Cerebellar nuclear complex (tissue), 1 donor: ENCODE data around the gene POLR3E.
A peak's percentile ranks its signal among the peaks of the same experiment; 100 is the strongest.
"Not testable (repeated sequence)": the region's sequence is repeated elsewhere in the genome, so short reads cannot be mapped to it uniquely, and the experiment has no call there.

Source experiments
- DNase-seq, 2 experiments: peaks; one replicate each; lab custom pipeline; 2025; lab: John Stamatoyannopoulos, UW

POLR3E gene

DNA sequence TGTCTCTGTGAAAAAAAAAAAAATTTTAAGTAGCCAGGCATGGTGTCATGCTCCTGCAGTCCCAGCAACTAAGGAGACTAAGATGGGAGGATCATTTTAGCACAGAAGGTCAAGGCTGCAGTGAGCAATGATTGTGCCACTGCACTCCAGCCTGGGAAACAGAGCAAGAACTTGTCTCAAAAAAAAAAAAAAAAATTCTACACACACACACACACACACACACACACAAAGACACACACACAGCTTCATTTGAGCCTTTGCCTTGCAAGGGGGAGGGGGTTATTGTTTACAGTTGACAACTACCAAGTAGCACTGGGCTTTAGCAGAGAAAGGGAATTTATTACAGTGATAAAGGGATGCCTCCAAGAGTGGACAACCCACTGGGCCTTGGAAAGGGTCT lies 4.9 kb upstream of the POLR3E start:
- DNase-seq: no peak

DNA sequence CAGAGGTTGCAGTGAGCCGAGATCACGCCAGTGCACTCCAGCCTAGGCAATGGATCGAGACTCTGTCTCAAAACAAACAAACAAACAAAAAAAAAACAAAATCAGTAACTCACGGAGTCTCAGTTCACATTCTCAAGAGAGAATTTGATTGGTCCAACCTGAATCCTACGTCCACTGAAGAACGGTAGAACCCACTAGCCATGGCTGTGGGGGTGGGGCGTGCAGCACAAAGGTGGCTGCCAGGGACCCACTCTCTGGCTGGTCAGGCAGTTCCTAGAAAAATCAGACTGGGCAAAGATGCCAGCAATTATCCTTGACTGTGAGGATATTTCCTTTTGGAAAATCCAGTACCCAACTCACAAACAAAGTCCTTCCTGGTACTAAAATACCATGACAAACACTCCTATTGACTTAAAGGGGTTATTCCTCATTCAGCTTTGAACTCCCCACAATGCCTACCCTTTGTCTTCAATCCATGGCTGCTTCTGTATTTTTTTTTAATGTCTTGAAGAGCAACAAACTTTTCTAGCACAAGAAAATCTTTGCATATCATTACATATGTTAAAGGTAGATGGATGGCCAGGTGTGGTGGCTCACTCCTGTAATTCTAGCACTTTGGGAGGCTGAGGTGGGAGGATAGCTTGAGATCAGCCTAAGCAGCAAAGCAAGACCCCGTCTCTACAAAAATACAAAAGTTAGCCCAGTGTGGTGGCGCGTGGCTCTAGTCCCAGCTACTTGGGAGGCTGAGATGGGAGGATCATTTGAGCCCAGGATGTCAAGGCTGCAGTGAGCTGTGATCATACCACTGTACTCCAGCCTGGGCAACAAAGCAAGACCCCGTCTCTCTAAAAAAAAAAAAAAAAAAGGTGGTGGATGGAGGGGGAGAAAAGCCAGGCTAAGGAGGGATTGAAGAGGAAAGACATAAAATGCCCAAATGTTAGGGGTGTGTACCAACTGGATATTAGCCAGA lies 3.8 kb upstream of the POLR3E start:
- DNase-seq: no peak

DNA sequence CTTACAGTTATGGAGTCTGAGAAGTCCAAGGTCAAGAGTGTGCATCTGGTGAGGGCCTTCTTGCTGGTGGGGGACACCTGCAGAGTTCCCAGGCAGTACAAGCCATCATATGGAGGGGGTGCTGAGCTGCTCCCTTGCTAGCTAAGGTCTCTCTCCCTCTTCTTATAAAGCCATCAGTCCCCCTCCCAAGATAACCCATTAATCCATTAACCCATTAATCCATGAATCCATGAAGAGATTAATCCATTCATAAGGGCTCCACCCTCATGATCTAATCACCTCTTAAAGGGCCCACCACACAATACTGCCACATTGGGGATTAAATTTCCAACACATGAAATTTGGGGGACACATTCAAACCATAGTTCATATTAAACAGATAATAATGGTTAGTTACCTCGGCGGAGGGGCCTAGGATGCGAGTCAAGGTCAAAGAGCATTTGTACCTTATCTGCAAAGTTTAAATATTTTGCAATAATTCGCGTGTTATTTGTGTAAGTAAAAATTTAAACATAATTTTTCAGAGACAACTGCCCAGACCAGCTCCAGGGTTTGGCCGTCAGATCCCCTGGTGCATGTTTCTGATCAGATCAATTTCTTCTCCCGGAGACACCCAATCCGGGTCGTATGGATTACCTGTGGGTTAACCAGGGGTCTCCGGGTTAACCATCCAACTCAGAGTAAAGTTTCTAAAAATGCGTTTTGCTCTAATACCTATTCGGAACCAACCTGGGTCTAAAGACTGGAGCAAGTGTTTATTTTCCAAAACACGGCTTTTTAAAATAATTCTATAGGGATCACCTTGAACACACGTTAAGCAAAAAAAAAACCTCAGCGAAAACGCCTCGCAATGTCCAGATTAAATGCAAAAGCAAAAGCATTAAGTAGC lies 740 bp upstream of the POLR3E start:
- no peak for DNase-seq

DNA sequence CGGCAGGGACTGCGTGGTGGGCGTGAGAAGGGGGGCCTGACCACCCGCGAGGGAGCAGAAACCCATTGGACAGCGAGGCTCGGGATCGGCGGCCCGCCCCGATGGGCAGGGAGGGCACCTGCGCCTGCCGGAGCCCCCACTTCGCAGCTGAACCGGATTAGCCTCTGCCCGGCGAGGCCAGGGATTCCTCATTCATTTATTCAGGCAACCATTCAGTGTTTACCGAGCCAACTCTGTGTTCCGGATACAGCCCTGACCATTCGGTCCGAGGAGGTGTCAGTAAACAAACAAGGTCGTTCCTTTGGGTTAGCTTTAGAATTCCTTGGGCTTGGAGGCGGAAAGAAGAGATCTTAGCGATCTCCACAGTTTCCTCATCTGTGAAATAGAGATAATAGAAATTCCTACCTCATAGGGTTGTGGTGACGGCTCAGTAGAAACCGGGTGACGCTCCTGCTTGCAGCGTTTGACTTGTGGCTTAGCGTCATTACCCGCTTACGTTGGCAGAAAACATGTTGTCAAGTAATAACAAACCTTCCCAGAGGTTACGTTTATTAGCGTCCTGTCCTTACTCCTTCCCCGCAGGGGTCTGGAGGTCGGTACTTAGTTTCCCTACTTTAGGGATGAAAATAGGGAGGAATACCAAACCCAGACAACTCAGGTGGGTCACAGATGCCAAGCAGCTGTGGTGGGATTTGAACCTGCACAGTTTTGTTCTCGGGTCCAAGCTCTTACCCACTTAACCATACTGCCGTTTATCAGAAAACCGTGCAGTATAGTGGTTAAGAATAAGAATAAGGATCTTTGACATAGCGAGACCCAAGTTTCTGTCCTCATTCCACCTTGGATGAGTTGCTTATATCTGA lies 893 bp downstream of the POLR3E start:
- DNase-seq: peak in 1 of 2 experiments; percentile 73

DNA sequence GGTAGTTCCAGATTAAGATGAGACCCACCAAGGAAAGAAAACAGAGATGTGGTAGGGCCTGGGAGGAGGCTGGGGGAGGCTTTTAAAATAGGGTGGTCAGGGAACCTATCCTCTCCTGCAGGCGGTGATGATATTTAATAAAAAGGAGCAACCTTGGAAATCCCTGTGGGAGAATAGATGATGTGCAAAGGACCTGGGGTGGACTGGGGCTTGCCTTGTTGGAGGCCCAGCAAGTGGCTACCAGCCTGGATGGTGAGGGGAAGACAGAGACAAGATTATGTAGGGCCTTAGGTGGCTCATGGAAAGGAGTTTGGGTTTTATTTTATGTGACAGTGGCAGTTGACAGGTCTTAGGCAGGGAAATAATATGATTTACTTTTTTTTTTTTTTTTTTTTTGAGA lies 1.8 kb downstream of the POLR3E start:
- no peak for DNase-seq

DNA sequence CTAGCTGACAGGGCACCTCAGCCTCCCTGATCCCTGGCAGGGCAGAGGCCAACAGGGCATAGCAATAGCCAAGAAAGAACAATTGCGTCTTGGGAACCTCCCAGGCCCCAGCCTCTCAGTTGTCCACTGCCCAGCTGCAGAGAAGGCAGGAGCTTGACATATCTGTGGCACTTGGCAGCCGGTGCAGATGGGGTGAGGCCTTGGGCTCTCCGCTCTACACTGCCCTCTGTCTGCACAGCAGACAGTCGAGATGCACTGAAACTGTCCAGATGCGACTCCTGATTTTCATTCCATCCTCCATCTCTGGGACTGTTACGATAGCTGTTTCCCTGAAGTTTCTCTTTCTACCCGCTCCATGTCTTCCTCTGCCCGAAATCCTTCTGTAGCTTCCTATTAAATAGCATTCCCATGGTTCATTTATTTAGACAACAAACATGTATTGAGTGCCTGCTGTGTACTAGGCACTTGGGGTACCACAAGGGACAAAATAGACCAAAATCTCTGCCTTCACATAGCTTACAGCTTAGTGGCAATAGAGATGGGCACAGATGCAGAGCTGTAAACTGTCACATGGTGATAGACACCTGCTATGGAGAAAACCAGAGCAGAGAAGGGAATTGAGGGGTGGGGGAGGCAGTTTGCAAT lies 3.3 kb downstream of the POLR3E start:
- DNase-seq: no peak

DNA sequence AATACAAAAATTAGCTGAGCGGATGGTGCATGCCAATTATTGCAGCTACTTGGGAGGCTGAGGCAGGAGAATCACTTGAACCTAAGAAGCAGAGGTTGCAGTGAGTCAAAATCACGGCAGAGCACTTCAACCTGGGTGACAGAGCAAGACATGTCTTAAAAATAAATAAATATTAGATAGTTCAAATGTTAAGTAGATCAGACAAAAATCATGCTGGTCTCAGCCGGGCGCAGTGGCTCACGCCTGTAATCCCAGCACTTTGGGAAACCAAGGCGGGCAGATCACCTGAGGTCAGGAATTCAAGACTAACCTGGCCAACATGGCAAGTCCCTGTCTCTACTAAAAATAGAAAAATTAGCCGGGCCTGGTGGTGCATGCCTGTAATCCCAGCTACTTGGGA lies 4.2 kb downstream of the POLR3E start:
- not testable (repeated sequence) for DNase-seq

DNA sequence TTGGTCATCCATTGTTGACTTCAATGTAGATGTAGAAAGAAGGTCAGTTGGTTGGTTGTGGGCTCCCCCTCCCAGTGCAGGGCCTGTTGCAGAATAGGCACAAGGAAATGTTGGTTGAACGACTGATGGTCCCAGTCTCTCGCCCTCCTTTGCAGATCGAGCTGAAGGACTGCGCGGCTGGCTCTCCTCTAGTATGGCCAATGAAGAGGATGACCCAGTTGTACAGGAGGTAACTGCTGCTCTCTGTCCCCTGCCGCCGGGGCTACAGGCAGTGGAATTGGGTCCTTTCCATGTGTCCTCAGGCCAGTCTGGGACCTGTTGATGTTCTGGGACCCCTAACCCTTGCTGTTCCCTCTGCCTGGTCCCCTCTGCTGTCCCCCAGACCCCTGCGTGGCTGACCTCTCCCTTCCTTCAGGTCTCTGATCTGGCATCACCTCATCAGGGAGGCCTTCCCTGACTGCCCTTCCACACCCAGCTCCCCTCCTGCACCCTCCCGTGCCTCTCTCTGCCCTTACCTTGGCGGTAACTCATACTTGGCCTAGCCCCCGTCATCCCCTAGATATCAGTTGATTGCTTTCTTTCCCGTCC lies 5.7 kb downstream of the POLR3E start:
- DNase-seq: no peak

DNA sequence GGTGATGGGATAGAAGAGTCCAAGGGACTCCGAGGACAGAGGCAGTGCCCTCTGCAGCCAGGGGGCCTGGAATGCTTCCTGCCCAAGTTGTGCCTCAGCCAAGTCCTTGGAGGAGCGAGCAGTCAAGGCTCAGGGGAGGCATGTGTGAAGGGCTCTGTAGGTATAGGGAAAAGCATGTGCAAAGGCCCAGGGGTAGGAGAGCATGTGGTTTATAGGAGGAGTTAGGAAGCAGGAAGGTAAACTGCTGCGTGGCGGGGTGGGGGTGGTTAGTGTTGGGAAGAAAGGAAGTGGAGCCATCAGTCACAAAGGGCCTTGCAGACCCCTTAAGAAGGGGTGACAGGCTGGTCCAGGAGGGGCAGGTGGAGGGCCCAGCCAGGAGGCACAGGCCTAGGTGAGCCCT lies 7.2 kb downstream of the POLR3E start:
- DNase-seq: no peak

DNA sequence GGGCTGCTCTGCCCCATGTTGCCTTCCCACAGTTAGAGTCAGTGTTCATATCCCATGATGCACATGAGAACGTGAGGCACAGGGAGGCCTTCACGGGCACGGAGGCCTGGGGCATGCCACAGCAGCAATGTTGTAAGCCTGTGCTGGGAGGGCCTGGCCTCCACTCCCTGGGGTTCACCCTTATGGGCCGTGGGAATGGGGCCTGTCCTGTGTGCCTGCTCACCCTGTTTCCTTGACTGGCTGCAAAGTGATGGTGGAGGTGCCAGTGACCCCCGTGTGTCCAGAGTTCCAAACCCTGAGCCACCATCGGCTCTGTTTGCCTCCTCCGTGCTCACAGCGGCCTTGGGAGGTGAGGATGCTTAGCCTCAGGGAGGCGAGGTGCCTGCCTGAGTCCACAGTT lies 9.6 kb downstream of the POLR3E start:
- no peak for DNase-seq

DNA sequence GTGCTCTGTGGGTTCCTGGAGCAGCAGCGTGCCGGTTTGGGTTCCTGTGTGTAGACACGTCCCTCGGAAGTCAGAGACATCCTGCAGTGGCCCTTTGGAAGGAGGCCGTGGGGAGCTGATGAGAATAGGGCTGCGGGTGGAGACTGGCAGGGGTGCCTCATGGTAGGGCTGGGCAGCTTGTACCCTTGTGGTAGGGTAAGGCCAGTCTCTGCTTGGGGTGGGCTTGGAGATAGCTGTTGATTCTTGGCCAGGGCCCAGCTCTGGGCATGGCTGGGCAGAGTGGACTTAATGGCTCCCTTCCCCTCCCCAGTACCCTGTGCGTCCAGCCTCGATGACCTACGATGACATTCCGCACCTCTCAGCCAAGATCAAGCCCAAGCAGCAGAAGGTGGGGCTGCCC lies 10.6 kb downstream of the POLR3E start:
- no peak for DNase-seq

DNA sequence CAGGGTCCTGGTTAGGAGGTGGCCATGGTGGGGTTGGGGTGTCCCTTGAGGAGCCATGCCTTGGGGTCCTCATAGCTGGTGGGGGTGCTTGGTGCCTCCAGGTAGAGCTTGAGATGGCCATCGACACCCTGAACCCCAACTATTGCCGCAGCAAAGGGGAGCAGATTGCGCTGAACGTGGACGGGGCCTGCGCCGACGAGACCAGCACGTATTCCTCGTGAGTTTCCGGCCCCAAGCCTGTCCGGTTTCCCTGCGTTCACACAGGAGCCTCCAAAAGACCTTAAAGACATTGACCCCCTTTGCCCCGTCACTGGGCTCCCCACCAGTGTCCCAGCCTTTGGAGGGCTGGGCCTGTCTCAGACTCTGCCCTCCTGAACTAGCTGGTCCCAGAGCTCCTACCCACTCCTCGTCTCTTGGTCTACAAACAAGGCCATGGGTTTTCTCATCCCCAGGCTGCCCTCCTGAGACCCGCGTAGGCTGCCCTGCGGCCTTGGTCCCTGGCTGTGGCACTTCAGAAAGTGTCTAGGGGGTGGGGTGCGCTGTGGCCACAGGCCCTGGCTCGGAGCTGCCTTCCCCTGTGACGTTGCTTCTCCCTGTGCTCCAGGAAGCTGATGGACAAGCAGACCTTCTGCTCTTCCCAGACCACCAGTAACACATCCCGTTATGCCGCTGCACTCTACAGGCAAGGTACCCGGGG lies 11.8 kb downstream of the POLR3E start:
- no peak for DNase-seq

DNA sequence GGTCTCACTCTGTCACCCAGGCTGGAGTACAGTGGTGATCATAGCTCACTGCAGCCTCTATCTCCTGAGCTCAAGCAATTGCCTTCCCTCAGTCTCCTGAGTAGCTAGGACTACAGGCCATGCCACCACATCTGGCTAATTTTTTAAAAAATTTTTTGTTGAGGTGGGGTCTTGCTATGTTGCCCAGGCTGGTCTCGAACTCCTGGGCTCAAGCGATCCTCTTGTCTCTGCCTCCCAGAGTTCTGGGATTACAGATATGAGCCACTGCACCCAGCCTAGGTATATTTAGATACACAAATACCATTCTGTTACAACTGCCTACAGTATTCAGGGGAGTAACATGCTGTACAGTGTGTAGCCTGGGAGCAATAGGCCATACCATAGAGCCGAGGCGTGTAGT lies 14.3 kb downstream of the POLR3E start:
- no peak for DNase-seq

DNA sequence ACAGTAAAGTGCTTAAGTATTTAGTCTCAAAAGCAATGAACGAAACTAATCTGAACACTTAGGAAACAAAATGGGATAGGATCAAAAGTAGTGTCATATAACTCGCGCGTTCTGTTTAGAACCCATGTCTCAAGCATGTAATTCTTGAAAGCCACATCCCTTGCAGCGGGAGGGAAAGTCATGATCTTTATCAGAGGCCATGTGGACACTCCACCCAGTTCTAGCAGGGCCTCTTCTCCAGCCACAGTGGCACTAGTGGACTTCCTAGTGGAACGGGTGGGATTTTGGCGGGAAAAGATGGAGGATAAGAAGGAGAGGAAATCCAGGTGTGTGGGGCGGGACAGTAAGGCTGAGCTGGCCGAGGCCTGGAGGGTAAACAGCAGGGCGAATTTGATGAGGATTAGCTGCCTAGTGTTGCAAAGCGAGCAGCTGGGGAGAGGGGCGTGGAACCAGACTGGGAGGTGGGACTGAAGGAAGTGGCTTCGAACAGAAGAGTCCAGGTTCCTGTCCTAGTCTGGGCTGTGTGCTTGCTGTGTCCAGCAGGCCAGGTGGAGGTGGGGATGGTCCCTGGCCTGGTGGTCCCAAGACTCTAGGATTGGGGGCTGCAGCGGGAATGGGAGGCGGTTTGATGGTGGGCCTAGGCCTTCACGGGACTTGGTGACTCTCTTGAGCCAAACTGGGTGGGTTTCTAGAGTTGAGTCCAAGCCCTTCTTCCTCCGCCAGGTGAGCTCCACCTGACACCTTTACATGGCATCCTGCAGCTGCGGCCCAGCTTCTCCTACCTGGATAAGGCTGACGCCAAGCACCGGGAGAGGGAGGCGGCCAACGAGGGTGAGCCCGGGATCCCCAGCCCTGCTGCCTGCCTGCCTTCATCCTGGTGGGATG lies 15.9 kb downstream of the POLR3E start:
- no peak for DNase-seq

DNA sequence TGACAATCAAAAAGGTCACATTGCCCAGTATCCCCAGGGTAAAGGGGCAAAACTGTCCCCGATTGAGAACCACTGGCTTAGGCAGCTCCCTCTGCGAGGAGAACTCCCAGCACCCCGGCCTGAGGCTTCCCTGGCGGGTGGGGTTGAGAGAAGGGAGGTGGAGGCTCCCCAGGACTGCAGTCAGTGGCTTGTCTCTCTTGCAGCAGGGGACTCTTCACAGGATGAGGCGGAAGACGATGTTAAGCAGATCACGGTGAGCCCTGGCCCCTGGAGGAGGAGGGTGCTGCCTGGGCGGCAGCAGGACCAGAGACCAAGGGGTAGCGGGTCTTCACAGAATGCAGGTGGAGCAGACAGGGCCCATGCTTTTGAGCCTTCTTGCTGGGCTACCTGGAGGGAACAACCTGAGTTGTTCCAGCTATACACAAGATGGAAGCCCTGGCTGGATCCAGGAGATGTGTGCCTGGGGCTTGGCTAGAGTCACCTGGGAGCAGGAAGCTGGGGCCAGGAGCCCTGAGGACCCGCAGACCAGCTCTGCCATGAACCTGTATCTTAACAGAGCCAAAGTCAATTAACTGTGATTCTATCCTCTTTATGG lies 16.8 kb downstream of the POLR3E start:
- DNase-seq: no peak

DNA sequence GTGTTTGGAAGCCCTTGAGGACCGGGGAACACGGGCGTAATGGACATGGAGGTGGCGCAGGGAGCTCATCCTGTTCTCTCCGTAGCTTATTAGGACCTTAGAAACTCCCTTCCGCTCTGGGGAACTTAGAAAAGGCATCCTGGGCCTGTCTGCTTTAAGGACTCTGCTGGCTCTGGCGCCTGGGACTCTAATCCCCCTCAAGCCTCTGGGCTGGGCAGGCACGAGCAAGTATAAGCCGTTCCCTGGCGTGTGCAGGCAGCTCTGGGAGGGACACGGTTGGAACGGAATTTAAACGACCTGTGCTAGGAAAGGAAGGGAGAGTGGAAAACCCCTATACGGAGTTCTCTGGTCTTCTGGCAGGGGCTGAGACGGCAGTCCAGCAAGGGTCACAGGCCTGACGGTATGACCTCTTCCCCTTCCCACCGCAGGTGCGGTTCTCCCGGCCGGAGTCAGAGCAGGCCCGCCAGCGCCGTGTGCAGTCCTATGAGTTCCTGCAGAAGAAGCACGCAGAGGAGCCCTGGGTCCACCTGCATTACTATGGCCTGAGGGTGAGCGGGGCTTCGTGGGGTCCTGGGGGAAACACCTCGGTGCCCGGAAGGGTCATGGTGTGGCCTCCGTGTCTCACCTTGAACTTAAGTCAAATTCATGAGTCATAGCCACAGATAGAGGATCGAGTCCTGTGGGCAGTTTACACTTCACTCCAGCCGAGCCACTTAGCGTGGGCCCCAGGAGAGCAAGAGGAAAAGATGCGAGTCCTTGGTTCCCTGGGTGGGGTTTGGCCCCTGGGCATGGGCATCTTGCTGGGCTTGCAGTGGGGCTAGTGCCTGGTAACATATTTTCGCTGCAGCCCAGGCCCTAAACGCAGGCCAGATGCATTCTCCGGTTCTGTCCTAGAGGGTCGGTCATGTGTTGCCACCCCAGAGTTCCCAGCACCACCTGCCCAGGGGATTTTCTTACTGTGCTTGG lies 17.7 kb downstream of the POLR3E start:
- DNase-seq: no peak

DNA sequence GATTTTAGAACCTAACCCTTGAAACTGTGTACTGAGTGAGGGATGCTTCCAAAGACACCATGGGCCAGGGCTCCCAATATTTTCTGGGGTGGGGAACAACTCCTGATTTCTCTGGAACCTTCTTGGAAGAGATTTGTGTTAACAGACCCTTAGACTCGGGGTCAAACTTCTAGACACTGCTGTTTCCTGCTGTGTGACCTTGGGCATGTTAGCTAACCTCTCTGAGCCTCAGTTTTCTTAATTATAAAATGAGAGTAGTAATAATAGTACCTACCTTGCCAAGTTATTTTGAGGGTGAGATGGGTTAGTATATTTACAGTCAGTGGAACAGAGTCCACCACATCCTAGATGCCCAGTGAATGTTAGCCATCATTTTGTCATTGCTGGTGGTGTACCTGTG lies 18.8 kb downstream of the POLR3E start:
- DNase-seq: no peak

DNA sequence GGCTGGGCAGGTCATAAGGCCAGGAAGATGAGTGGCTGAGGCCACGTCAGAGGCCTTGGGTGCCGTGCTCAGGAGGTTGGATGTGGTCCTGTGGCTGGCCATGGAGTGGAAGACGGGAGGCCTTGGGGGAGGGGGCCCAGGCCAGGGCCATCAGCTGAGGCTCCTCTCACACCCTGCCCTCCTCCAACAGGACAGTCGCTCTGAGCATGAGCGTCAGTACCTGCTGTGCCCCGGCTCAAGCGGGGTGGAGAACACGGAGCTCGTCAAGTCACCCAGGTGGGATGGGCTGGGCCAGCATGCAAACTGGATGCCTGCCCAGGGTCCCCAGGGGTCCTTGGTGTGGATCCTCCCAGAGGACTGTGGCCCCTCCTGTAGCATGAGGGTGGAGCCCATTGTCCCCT lies 19.2 kb downstream of the POLR3E start:
- no peak for DNase-seq
